ENCODE measurements around the gene CIROP. TPM values are rescaled to one million over a fixed set of nuclear protein-coding genes. Genes with fewer than 3 reads are reported as not detected.

Gene CIROP, protein sequence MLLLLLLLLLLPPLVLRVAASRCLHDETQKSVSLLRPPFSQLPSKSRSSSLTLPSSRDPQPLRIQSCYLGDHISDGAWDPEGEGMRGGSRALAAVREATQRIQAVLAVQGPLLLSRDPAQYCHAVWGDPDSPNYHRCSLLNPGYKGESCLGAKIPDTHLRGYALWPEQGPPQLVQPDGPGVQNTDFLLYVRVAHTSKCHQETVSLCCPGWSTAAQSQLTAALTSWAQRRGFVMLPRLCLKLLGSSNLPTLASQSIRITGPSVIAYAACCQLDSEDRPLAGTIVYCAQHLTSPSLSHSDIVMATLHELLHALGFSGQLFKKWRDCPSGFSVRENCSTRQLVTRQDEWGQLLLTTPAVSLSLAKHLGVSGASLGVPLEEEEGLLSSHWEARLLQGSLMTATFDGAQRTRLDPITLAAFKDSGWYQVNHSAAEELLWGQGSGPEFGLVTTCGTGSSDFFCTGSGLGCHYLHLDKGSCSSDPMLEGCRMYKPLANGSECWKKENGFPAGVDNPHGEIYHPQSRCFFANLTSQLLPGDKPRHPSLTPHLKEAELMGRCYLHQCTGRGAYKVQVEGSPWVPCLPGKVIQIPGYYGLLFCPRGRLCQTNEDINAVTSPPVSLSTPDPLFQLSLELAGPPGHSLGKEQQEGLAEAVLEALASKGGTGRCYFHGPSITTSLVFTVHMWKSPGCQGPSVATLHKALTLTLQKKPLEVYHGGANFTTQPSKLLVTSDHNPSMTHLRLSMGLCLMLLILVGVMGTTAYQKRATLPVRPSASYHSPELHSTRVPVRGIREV
- total RNA-seq, result not detected

DNA sequence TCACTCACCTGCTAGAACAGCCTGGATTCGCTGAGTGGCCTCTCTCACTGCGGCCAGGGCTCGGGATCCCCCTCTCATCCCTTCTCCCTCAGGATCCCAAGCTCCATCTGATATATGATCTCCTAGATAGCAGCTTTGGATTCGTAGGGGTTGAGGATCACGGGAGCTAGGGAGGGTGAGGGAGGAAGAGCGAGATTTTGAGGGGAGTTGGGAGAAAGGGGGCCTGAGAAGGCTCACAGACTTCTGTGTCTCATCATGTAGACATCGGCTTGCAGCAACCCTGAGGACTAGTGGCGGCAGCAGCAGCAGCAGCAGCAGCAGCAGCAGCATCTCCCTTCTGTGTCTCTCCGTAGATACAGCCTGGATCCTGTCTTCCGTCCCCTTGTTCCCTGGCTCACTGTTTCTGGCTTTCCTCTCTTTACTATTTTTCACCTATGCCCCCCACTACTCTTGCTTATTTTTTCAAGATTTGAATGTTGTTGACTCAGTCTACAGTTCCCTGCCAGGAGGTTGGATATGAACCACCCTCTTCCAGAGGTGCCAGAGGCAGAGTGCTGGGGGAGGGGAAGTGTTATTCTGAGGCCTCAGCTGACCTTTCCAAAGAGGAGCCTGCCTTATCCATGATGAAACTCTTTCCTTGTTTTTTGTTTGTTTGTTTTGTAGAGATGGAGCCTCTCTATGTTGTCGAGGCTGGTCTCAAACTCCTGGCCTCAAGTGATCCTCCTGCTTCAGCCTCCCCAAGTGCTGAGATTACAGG, at the start of gene CIROP:
Gene CIROP, minus strand, starts transcription at position 399 of the 757 bp plus-strand sequence. Its CDS starts 69 bp downstream, at position 330.
- Histone ChIP-seq H3K4me1 (peaks cover 0 to 16% (median 7%) of the 10 kb centered on the region in 4 donors), H3K27me3 (no peaks in the 10 kb centered on the region), H3K4me3 (no peak within 1 kb of the TSS), H3K9me3 (no peaks in the 10 kb centered on the region), H3K27ac (peak within 1 kb of the TSS in 1 of 4 donors; percentile 5), H3K36me3 (no peaks in the 10 kb centered on the region)
- DNase-seq, result no peak
- TF ChIP-seq POLR2AphosphoS5 (IDR thresholded peaks at IDR 0.05), result no peak
- TF ChIP-seq POLR2A (IDR thresholded peaks at IDR 0.05), result no peak
- TF ChIP-seq EP300 (IDR thresholded peaks at IDR 0.05), result no peak
- TF ChIP-seq, protein P1, sequence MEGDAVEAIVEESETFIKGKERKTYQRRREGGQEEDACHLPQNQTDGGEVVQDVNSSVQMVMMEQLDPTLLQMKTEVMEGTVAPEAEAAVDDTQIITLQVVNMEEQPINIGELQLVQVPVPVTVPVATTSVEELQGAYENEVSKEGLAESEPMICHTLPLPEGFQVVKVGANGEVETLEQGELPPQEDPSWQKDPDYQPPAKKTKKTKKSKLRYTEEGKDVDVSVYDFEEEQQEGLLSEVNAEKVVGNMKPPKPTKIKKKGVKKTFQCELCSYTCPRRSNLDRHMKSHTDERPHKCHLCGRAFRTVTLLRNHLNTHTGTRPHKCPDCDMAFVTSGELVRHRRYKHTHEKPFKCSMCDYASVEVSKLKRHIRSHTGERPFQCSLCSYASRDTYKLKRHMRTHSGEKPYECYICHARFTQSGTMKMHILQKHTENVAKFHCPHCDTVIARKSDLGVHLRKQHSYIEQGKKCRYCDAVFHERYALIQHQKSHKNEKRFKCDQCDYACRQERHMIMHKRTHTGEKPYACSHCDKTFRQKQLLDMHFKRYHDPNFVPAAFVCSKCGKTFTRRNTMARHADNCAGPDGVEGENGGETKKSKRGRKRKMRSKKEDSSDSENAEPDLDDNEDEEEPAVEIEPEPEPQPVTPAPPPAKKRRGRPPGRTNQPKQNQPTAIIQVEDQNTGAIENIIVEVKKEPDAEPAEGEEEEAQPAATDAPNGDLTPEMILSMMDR (IDR thresholded peaks at IDR 0.05), result no peak
- ATAC-seq (ENCODE audit: low FRiP score in 2 of 2), result no peak
- 72 to 76% methylated on average over 11 of the region's 11 CpGs for WGBS, 2 donors

DNA sequence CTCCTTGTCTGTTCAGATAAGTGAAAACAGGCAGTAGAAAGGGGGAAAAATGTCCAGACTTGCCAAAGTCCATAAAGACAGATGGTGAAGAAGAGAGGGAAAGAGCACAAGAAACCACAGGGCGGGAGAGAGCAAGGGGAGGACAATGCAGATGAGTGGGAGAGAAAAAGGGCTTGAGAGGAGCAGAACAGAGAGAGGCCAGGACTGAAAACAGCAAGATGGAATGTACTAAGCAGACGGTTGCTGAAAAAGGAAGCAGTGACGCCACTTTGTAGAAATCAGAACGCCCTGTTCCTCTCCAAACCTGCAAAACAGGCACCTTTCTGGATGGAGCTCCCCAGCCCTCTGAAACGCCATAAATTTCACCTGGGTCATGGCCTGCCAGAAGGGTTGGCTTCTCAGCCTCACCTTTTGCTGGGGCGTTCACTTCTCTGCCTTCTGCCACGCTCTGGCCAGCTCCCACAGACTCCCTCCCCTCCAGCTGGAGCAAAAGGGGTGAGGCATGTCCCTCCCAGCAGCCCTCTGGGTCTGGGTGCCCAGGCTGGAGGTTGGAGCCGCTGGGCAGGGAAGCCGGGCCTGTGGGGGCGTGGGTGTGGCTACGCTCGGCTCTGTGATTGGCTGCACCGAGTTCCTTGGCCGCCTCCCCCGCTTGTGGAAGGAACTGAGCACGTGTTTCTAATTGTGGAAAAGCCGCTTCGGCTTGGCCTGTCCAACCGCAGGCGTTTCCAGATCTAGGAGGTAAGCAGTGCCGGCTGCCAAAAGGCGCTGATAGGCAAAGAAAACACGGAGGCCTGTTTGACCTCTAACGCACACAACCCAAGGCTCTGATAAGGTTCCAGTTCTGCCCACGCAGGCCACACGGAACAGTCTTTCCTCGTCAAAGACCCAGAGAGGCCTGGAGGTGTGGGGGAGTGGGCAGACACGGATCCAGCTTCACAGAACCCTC, 49.3 kb upstream of the CIROP start:
- Histone ChIP-seq H3K4me1 (peaks cover 24 to 40% (median 29%) of the 10 kb centered on the region in 4 donors), H3K9me3 (no peaks in the 10 kb centered on the region)
- TF ChIP-seq POLR2A (IDR thresholded peaks at IDR 0.05) (peak in 3 of 4 donors; percentile 26 to 83 (median 43)), POLR2AphosphoS5 (IDR thresholded peaks at IDR 0.05) (peak; percentile 36 to 79), EP300 (IDR thresholded peaks at IDR 0.05) (peak in 2 of 4 donors; percentile 21 to 40)
- TF ChIP-seq, protein P1 (IDR thresholded peaks at IDR 0.05), result no peak

DNA sequence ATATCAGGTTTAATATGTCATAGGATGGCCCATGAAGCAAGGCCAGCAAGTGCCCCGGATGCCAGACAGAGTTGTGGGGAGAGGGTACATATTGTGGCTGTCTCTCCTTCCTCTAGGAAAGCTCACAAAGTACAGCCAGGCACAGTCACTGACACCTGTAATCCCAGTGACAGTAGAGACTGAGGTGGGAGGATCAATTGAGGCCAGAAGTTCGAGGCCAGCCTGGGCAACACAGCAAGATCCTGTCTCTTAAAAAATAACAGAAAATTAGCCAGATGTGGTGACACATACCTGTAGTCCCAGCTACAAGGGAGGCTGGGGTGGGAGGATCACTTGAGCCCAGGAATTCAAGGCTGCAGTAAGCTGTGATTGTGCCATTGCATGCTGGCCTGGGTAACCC, 46.6 kb upstream of the CIROP start:
- no peak for DNase-seq
- peaks cover 24 to 44% (median 29%) of the 10 kb centered on the region in 4 donors for H3K4me1 ChIP-seq
- no peak overlapping the region for H3K4me3 ChIP-seq
- H3K36me3 ChIP-seq, result no peaks in the 10 kb centered on the region
- ATAC-seq (ENCODE audit: low FRiP score in 2 of 2), result no peak
- H3K27ac ChIP-seq, result no peak overlapping the region
- WGBS, 2 donors, result 88 to 93% methylated on average over 2 of the region's 2 CpGs
- TF ChIP-seq, protein P1 (IDR thresholded peaks at IDR 0.05), result no peak
- TF ChIP-seq POLR2A (IDR thresholded peaks at IDR 0.05), result no peak
- TF ChIP-seq POLR2AphosphoS5 (IDR thresholded peaks at IDR 0.05), result no peak
- TF ChIP-seq EP300 (IDR thresholded peaks at IDR 0.05), result no peak
- no peaks in the 10 kb centered on the region for H3K27me3 ChIP-seq
- no peaks in the 10 kb centered on the region for H3K9me3 ChIP-seq

More for the DNA sequence above, 49.3 kb upstream of the CIROP start:
- ATAC-seq (ENCODE audit: low FRiP score in 2 of 2) (peak; percentile 94 to 95), DNase-seq (peak; percentile 93)
- Histone ChIP-seq H3K27me3 (no peaks in the 10 kb centered on the region), H3K4me3 (peak overlapping the region in 3 of 4 donors; percentile 25 to 38 (median 36)), H3K36me3 (no peaks in the 10 kb centered on the region), H3K27ac (peak overlapping the region; percentile 85 to 94 (median 88))
- 38 to 40% methylated on average over 10 to 28 of the region's 28 CpGs for WGBS, 2 donors

DNA sequence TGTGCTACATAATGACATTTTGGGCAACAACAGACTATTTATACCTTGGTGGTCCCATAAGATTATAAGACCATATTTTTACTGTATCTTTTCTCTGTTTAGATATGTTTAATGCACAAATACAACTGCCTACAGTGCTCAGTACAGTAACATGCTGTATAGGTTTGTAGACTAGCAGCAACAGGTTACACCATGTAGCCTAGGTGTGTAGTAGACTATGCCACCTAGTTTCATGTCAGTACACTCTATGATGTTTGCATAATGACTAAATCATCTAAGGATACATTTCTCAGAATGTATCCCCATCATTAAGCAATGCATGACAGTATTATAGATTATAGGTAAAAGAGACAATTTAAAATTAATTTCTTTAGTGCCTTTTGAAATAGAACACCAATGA, 45.0 kb upstream of the CIROP start:
- no peaks in the 10 kb centered on the region for H3K9me3 ChIP-seq
- DNase-seq (no peak), ATAC-seq (ENCODE audit: low FRiP score in 2 of 2) (no peak)
- no peak overlapping the region for H3K27ac ChIP-seq
- H3K4me1 ChIP-seq, result peaks cover 15 to 36% (median 23%) of the 10 kb centered on the region in 4 donors
- H3K4me3 ChIP-seq, result no peak overlapping the region
- no peaks in the 10 kb centered on the region for H3K27me3 ChIP-seq
- TF ChIP-seq, protein P1 (IDR thresholded peaks at IDR 0.05), result no peak
- no peak for TF ChIP-seq POLR2A (IDR thresholded peaks at IDR 0.05)
- no peak for TF ChIP-seq POLR2AphosphoS5 (IDR thresholded peaks at IDR 0.05)
- TF ChIP-seq EP300 (IDR thresholded peaks at IDR 0.05), result no peak
- H3K36me3 ChIP-seq, result no peaks in the 10 kb centered on the region

Measured in upper lobe of left lung (tissue), 6 donors.